ENCODE measurements around the gene SNRNP200.

- TF ChIP-seq POLR2A (IDR thresholded peaks at IDR 0.05; ENCODE audit: low read depth, low read length) = no peak
- no peak for TF ChIP-seq POLR2AphosphoS5 (IDR thresholded peaks at IDR 0.05; ENCODE audit: low read depth, low read length)
- TF ChIP-seq POU2F2 (IDR thresholded peaks at IDR 0.05; ENCODE audit: low read depth, low read length) = no peak
Observed at GRCh38 chr2:96267159-96267971, 38.0 kb downstream of the SNRNP200 start.

All from GM12891 (cell line).